Skin epidermis (tissue), 12 donors: Measurements from ENCODE around the gene CERS1.

Source experiments
- H3K27ac ChIP-seq, 21 experiments: fragments of 200-600 bp; sonication (generic) in 11 of 21; one replicate each; pipeline ENCODE4 v1.5.0; 2020; ENCODE audit warnings: mild to moderate bottlenecking in 3 of 21, inconsistent platforms in 2 of 21, moderate library complexity in 2 of 21
- H3K4me3 ChIP-seq, 7 experiments: fragments of 200-600 bp; sonication (generic) in 2 of 7; one replicate each; pipeline ENCODE4 v1.5.0; 2020; ENCODE audit warnings: inconsistent platforms in 2 of 7, mild to moderate bottlenecking in 2 of 7, moderate library complexity in 1 of 7

Gene CERS1

DNA sequence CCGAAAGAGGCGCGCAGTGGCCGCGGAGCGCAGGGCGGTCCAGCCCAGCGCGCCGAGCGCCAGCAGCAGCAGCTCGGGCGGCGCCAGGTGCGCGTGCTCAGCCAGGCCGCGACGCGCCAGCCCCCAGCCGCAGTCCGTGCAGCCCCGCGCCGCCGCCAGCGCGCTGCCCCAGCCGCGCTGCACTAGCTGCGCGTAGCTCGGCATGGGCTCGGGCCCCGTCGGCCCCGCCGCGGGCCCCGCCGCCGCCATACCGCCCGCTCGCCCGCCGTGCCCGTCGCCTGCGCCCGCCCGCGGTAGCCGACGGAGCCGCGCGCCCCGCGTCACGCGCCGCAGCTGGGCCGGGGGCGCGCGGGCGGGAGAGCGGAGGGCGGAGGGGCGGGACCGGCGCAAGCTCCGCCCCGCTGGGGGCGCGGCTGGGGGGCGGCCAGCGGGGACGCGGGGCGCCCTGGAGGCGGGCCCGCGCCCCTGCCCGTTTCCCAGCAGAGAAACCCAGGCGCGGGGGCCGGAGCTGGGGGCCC, at the start of gene CERS1:
Gene CERS1 (minus strand): TSS at position 335 of the 518 bp plus-strand sequence. CDS start 86 bp downstream, at position 249.
- H3K27ac ChIP-seq: no peak within 1 kb of the TSS

GRCh38 chr19:18945297-18945696, 49.3 kb upstream of the CERS1 start:
- no peak overlapping the region for H3K4me3 ChIP-seq
- no peak overlapping the region for H3K27ac ChIP-seq

More for the DNA sequence above, at the start of gene CERS1:
- H3K4me3 ChIP-seq: peak within 1 kb of the TSS in 4 of 7 experiments; percentile 13 to 38 (median 32)

GRCh38 chr19:18943465-18943864, 47.5 kb upstream of the CERS1 start:
- no peak overlapping the region for H3K4me3 ChIP-seq
- no peak overlapping the region for H3K27ac ChIP-seq

DNA sequence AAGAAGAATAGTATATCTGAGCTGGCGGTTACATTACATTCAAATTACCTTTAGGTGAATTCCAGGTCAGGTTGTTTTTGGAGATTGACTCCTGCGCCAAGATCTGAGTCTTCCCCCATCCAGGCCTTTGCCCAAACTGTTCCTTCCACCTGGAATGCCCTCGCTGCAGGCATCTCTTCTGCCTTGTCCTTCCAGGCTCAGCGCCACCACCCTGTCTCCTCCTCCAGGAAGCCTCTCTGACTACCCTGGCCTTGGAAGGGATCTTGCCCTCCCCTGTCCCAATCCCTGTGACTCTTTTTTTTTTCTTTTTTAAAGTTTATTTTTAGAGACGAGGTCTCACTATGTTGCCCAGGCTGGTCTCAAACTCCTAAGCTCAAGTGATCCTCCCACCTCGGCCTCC, 46.7 kb upstream of the CERS1 start:
- Histone ChIP-seq H3K4me3 (no peak overlapping the region), H3K27ac (no peak overlapping the region)

DNA sequence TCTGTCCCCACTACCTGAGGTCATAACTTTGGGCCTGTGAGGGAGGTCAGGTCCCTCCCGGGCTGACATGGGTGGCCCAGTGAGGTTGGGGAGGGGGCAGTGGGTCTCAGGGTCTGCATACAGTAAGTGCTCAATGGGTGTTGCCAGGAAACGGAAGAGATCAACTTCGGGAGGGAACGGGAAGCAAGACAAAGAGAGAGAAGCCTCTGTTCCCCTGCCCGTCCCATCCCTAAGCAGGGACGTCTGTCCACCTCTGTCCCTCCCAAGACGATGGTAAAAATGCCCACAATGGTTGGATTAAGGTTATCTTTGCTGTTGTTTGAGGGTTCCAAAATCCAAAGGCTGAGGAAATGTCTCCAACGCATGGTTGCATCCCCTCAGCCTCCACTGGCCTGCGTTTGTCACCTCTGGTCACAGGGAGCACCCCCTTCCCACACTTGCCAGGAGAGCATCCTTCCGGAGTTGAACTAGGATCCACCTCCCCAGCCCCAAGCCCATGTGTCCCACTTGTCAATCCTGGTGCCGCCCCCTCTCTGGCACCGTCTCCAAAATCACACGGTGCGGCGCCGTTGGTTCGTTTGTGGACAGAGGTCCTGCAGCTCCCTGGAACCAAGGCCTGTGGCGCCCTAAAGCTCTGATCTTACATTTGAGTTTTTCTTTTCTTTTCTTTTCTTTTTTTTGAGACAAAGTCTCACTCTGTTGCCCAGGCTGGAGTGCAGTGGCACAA, 45.8 kb upstream of the CERS1 start:
- Histone ChIP-seq H3K4me3 (peak overlapping the region in 3 of 7 experiments; percentile 70 to 75 (median 70)), H3K27ac (peak overlapping the region in 1 of 21 experiments; percentile 18)

DNA sequence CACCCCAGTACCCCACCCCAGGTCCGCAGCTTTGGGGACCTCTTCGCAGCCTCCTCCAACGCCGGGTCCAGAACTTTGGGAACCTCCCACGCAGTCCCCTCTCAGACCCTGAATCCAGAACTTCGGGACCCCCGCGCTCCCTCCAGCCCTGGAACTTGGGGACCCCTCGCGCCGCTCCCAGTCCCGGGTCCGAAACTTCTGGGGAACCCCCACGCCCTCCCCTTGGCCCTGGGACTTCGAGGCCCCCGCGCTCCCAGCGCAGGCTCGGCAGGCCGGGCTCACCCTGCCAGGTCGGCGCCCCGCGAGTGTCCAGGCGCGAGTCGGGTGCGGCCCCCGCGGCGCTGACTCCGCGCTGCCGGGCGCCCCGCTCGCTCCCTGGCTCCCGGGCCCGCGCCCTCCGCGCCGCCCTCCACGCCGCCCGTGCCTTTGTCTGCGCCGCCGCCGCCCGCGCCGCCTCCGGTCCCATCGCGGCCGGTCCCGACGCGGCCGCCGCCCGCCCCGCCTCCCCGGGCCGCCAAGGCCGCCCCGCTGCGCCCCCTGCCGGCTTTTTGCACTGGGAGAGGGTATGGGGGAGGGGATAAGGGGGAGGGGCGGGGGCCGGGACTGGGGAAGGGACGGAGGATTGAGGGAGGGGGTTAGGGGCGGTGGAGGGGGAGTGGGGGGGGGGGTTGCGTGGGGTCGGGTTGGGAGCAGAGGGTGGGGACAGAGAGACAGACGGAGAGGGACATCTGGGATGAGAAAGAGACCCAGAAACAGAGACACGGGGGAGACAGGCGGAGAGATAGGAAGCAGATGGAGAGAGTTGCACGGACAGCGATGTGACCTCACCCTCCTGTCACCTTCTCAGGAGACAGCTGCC, 45.0 kb upstream of the CERS1 start, which contains the start of gene HOMER3:
Gene HOMER3 (minus strand): TSS at position 449 of the 859 bp plus-strand sequence. CDS start 2,235 bp downstream, outside the sequence.
- Histone ChIP-seq H3K27ac (peak within 1 kb of the TSS; percentile 70 to 97 (median 85)), H3K4me3 (peak within 1 kb of the TSS; percentile 57 to 76 (median 70))

DNA sequence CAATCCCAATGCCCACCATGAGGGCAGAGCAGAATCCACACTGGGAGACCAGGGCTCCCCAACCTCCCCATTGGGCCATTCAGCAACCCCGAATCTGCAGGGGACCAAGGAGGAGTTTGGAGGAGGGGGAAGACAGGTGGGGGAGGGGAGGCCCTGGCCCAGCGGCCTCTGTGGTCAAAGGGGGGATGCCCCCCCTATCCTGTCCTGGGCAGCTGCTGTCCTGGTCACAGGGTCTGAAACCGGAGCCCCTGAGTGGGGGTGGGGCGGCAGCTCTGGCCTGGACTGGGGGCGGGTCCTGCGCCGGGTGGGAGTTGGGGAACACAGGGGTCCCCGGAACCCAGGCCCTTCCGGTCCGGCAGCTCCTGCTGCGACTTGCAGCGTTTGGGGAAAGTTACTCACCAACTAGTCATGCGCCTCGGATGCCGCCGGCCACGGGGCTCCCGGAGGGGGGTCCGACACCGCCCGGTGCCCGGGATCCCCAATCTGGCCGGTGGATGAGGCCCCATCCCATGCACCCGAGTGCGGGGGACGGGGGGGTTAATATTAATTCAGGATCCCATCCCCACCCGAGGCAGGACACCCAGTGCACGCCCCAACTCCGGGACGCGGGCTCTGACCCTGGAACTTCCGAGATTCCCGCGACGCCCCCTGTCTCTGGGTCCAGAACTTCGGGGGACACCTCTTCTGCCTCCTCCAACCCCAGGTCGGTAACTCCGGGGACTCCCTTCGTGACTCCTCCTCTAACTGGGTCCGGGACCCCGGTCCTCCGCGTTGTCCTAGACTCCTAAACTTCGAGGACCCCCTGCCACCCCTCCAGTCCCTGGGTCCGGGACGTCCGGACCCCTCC, 44.2 kb upstream of the CERS1 start:
- peak overlapping the region; percentile 70 to 97 (median 85) for H3K27ac ChIP-seq
- H3K4me3 ChIP-seq: peak overlapping the region; percentile 57 to 76 (median 70)

- Histone ChIP-seq H3K4me3 (no peak overlapping the region), H3K27ac (peak overlapping the region in 2 of 21 experiments; percentile 88 to 92)
These were observed 43.2 kb upstream of the CERS1 start for GRCh38 chr19:18939163-18939562.

DNA sequence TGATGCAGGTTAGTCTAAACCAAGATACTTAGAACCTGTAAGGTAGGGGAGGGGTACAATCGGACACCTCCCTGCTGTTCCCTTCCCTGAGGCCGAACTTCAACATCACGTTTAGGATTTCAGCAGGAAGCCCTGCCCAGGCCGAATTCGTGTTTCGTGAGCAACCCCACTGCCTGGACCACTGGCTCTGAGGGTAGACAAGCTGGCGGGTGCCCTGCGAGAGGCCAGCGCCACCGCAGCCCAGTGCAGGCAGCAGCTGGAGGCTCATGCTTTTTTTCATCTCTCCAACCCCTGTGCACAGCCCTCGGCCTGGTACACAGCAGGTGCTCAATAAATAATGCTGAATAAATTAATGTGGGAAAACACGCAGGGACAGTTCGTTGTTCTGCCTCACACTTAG, 37.3 kb upstream of the CERS1 start:
- H3K27ac ChIP-seq: no peak overlapping the region
- H3K4me3 ChIP-seq: no peak overlapping the region

GRCh38 chr19:18932216-18932841, 36.4 kb upstream of the CERS1 start:
- Histone ChIP-seq H3K4me3 (peak overlapping the region in 3 of 7 experiments; percentile 1 to 8 (median 2)), H3K27ac (no peak overlapping the region)

GRCh38 chr19:18931316-18932162, 35.6 kb upstream of the CERS1 start:
- no peak overlapping the region for H3K4me3 ChIP-seq
- no peak overlapping the region for H3K27ac ChIP-seq

- Histone ChIP-seq H3K4me3 (no peak overlapping the region), H3K27ac (no peak overlapping the region)
These were observed 33.4 kb upstream of the CERS1 start for GRCh38 chr19:18929311-18929710.

DNA sequence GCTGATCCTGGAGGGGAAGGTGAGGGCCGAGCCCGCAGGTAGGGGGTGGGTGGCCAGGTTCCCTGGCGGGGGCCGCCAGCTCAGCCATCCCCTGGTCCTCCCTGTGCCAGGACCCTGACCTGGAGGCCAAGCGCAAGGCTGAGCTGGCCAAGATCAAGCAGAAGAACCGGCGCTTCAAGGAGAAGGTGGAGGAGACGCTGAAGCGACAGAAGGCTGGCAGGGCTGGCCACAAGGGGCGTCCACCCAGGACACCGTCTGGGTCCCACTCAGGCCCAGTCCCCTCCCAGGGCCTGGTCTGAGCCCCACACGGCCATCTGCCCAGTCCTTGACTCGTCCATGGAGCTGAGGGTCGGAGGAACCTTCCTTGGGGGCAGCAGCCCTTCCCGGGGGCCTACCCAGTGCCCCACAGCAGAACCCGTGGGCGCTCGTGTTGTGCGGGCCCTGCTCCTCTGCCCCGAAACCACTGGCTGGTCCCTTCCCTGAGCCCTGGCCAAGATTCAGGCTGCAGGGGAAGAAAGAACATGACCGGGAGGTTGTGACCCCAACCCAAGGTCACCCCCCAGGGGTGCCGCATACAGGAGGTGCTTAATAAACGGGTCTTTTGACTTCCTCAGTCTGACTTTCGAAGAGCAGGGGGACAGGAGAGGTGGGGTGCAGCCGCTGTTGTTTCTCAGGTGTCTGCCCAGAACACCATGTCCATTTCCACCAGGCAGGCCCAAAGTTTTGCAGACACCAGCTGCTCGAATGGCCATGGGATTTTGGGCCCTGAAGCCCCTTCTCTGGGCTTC, 32.3 kb upstream of the CERS1 start:
- H3K27ac ChIP-seq: no peak overlapping the region
- H3K4me3 ChIP-seq: no peak overlapping the region

DNA sequence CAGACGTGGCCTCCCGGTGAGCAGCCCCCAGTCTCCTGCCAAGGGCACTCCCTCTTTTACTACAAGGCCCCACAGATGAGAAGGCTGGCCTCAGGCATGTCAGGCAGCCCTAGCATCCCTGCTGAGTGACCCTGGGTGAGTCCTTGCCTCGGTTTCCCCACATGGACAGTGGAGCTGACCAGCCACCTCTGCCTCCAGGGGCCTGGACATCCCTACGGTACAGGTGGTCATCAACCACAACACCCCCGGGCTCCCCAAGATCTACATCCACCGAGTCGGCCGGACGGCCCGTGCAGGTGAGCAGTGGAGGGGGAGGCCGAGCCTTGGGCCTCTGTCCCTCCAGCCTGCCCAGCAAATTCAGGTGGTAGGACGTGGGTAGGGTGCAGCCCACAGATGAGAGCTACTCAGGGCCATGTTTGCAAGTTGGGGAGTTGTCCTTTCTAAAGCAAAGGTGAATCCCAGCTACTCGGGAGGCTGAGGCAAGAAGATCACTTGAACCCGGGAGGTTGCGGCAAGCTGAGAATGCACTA, 28.8 kb upstream of the CERS1 start:
- H3K27ac ChIP-seq: no peak overlapping the region
- H3K4me3 ChIP-seq: no peak overlapping the region

DNA sequence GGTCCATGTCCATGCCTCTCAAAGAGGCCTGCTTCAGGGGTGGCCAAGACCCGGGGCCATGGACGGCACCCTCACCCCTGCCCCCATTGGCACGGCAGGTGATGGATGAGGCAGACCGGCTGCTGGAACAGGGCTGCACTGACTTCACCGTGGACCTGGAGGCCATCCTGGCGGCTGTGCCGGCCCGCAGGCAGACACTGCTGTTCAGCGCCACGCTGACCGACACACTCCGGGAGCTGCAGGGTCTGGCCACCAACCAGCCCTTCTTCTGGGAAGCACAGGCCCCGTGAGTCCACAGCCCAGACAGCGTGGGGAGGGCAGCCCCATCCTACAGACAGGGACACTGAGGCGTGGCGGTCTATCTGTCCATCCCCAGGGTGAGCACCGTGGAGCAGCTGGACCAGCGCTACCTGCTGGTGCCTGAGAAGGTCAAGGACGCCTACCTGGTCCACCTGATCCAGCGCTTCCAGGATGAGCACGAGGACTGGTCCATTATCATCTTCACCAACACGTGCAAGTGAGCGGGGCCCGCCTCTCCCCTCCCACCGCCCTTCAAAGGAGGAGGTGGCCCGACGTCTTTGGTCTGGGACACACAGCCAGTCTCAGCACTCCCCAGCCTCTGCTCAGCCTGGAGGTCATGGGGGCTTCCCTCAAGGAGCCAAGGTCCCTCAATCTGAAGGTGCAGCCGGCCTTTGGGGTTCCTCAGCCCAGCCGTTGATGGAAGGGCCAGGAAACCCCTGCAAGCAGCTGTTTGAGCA, 26.4 kb upstream of the CERS1 start:
- H3K4me3 ChIP-seq: no peak overlapping the region
- H3K27ac ChIP-seq: no peak overlapping the region

DNA sequence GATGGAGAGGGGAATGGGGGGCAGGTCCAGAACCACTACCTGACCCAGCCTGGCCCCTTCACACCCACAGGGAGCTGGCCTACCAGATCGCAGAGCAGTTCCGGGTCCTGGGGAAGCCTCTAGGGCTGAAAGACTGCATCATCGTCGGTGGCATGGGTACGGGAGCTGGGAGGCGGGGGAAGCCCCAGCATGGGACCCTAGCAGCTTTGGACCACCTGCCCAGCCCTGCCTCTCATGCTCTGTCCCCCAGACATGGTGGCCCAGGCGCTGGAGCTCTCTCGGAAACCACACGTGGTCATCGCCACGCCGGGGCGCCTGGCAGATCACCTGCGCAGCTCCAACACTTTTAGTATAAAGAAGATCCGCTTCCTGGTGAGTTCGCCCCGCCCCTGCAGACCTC, 25.6 kb upstream of the CERS1 start:
- Histone ChIP-seq H3K27ac (no peak overlapping the region), H3K4me3 (no peak overlapping the region)
